ENCODE results near the gene CXADR. TPM values are rescaled to one million over a fixed set of nuclear protein-coding genes. Genes with fewer than 3 reads are reported as not detected.
"Not testable (repeated sequence)": the region's sequence is repeated elsewhere in the genome, so short reads cannot be mapped to it uniquely, and the experiment has no call there.

CXADR gene
- total RNA-seq, 1 donor from 2014 or later, result 34.8 TPM

GRCh38 chr21:17482928-17483327 lies 29.9 kb upstream of the CXADR start:
- Mint-ChIP-seq H3K27ac (ENCODE audit: unreplicated experiment) (no peak overlapping the region), H3K4me3 (no peak overlapping the region), H3K4me1 (no peaks in the 10 kb centered on the region), H3K9me3 (peaks cover 2% of the 10 kb centered on the region), H3K36me3 (ENCODE audit: low read depth) (no peaks in the 10 kb centered on the region), H3K27me3 (ENCODE audit: low read depth) (no peaks in the 10 kb centered on the region)
- TF ChIP-seq, protein P1, sequence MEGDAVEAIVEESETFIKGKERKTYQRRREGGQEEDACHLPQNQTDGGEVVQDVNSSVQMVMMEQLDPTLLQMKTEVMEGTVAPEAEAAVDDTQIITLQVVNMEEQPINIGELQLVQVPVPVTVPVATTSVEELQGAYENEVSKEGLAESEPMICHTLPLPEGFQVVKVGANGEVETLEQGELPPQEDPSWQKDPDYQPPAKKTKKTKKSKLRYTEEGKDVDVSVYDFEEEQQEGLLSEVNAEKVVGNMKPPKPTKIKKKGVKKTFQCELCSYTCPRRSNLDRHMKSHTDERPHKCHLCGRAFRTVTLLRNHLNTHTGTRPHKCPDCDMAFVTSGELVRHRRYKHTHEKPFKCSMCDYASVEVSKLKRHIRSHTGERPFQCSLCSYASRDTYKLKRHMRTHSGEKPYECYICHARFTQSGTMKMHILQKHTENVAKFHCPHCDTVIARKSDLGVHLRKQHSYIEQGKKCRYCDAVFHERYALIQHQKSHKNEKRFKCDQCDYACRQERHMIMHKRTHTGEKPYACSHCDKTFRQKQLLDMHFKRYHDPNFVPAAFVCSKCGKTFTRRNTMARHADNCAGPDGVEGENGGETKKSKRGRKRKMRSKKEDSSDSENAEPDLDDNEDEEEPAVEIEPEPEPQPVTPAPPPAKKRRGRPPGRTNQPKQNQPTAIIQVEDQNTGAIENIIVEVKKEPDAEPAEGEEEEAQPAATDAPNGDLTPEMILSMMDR (conservative IDR thresholded peaks at IDR 0.05), result no peak
- DNase-seq (ENCODE audit: low read depth, low spot score), result no peak

GRCh38 chr21:17488620-17489019 lies 24.2 kb upstream of the CXADR start:
- TF ChIP-seq, protein P1 (conservative IDR thresholded peaks at IDR 0.05), result no peak
- no peak for DNase-seq (ENCODE audit: low read depth, low spot score)

GRCh38 chr21:17489565-17489964 lies 23.3 kb upstream of the CXADR start:
- H3K36me3 Mint-ChIP-seq (ENCODE audit: low read depth); H3K27me3 Mint-ChIP-seq (ENCODE audit: low read depth); DNase-seq (ENCODE audit: low read depth, low spot score); H3K4me3 Mint-ChIP-seq; H3K27ac Mint-ChIP-seq (ENCODE audit: unreplicated experiment); H3K9me3 Mint-ChIP-seq; H3K4me1 Mint-ChIP-seq: not testable (repeated sequence)

More at GRCh38 chr21:17488620-17489019, 24.2 kb upstream of the CXADR start:
- H3K4me3 Mint-ChIP-seq, result no peak overlapping the region
- no peak overlapping the region for H3K27ac Mint-ChIP-seq (ENCODE audit: unreplicated experiment)
- no peaks in the 10 kb centered on the region for H3K4me1 Mint-ChIP-seq
- no peaks in the 10 kb centered on the region for H3K36me3 Mint-ChIP-seq (ENCODE audit: low read depth)
- peaks cover 2% of the 10 kb centered on the region for H3K9me3 Mint-ChIP-seq
- H3K27me3 Mint-ChIP-seq (ENCODE audit: low read depth), result no peaks in the 10 kb centered on the region

GRCh38 chr21:17491716-17492414 lies 21.0 kb upstream of the CXADR start:
- no peak overlapping the region for H3K27ac Mint-ChIP-seq (ENCODE audit: unreplicated experiment)

GRCh38 chr21:17492415-17493168 lies 20.3 kb upstream of the CXADR start:
- H3K4me1 Mint-ChIP-seq, result no peaks in the 10 kb centered on the region
- H3K9me3 Mint-ChIP-seq, result no peaks in the 10 kb centered on the region
- H3K27ac Mint-ChIP-seq (ENCODE audit: unreplicated experiment), result no peak overlapping the region
- no peak overlapping the region for H3K4me3 Mint-ChIP-seq
- no peaks in the 10 kb centered on the region for H3K27me3 Mint-ChIP-seq (ENCODE audit: low read depth)
- DNase-seq (ENCODE audit: low read depth, low spot score), result no peak
- H3K36me3 Mint-ChIP-seq (ENCODE audit: low read depth), result no peaks in the 10 kb centered on the region
- TF ChIP-seq, protein P1 (conservative IDR thresholded peaks at IDR 0.05), result no peak

More at GRCh38 chr21:17491716-17492414, 21.0 kb upstream of the CXADR start:
- Mint-ChIP-seq H3K36me3 (ENCODE audit: low read depth) (no peaks in the 10 kb centered on the region), H3K9me3 (no peaks in the 10 kb centered on the region), H3K4me1 (no peaks in the 10 kb centered on the region), H3K4me3 (no peak overlapping the region), H3K27me3 (ENCODE audit: low read depth) (no peaks in the 10 kb centered on the region)
- no peak for DNase-seq (ENCODE audit: low read depth, low spot score)
- TF ChIP-seq, protein P1 (conservative IDR thresholded peaks at IDR 0.05), result no peak

- Mint-ChIP-seq H3K4me1 (no peaks in the 10 kb centered on the region), H3K27me3 (ENCODE audit: low read depth) (no peaks in the 10 kb centered on the region), H3K27ac (ENCODE audit: unreplicated experiment) (no peak overlapping the region), H3K36me3 (ENCODE audit: low read depth) (no peaks in the 10 kb centered on the region), H3K4me3 (no peak overlapping the region), H3K9me3 (no peaks in the 10 kb centered on the region)
- TF ChIP-seq, protein P1 (conservative IDR thresholded peaks at IDR 0.05), result no peak
- no peak for DNase-seq (ENCODE audit: low read depth, low spot score)
These were observed 18.8 kb upstream of the CXADR start for GRCh38 chr21:17494051-17494450.
